Measurements from ENCODE around the gene POLR1F. TPM values are rescaled to one million over a fixed set of nuclear protein-coding genes. Genes with fewer than 3 reads are reported as not detected.

POLR1F gene
- total RNA-seq, 2 donors from 2014 or later = 15.2 to 19.0 TPM

- DNase-seq = no peak
- H3K4me3 Mint-ChIP-seq = peak overlapping the region; percentile 4
Observed at GRCh38 chr7:19705663-19706062, 3.2 kb downstream of the POLR1F start.

GRCh38 chr7:19701471-19701870, 7.4 kb downstream of the POLR1F start:
- H3K27me3 ChIP-seq (ENCODE audit: control insufficient read depth, insufficient read depth, low read length, poor library complexity, severe bottlenecking) = no peaks in the 10 kb centered on the region
- H3K4me3 Mint-ChIP-seq = peak overlapping the region; percentile 19
- WGBS, 2 experiments (ENCODE audit: insufficient coverage in 1 of 2, insufficient read length in 1 of 2) = 45 to 100% methylated on average over 2 to 4 of the region's 4 CpGs

More at GRCh38 chr7:19705663-19706062, 3.2 kb downstream of the POLR1F start:
- Mint-ChIP-seq H3K4me1 (peaks cover 45% of the 10 kb centered on the region), H3K9me3 (no peaks in the 10 kb centered on the region), H3K36me3 (ENCODE audit: low read depth) (peaks cover 6% of the 10 kb centered on the region), H3K27me3 (ENCODE audit: insufficient read depth) (peaks cover 4% of the 10 kb centered on the region), H3K27ac (no peak overlapping the region)
- peaks cover 5% of the 10 kb centered on the region for H3K4me1 ChIP-seq (ENCODE audit: control insufficient read depth, insufficient read depth, low read length)
- WGBS, 2 experiments (ENCODE audit: insufficient coverage in 1 of 2, insufficient read length in 1 of 2) = 59% methylated on average over 2 of the region's 2 CpGs; no CpG with 5 or more reads in 1 of the 2 experiments
- no peaks in the 10 kb centered on the region for H3K9me3 ChIP-seq (ENCODE audit: control insufficient read depth, low read length)
- no peak overlapping the region for H3K4me3 ChIP-seq (ENCODE audit: low read length)
- TF ChIP-seq CTCF (conservative IDR thresholded peaks at IDR 0.05) = peak; percentile 26
- no peak overlapping the region for H3K27ac ChIP-seq (ENCODE audit: low read depth, low read length)
- H3K27me3 ChIP-seq (ENCODE audit: control insufficient read depth, insufficient read depth, low read length, poor library complexity, severe bottlenecking) = peaks cover 8% of the 10 kb centered on the region
- H3K36me3 ChIP-seq (ENCODE audit: control insufficient read depth, insufficient read depth, low read length) = peaks cover 14% of the 10 kb centered on the region
- no peak overlapping the region for H3K9ac ChIP-seq (ENCODE audit: extremely low read depth, low read length, poor library complexity, severe bottlenecking)

GRCh38 chr7:19700936-19701335, 7.9 kb downstream of the POLR1F start:
- Mint-ChIP-seq H3K4me1 (peaks cover 27% of the 10 kb centered on the region), H3K27me3 (ENCODE audit: insufficient read depth) (no peaks in the 10 kb centered on the region), H3K9me3 (no peaks in the 10 kb centered on the region), H3K4me3 (peak overlapping the region; percentile 19), H3K27ac (peak overlapping the region; percentile 26), H3K36me3 (ENCODE audit: low read depth) (peaks cover 24% of the 10 kb centered on the region)
- Histone ChIP-seq H3K27ac (ENCODE audit: low read depth, low read length) (no peak overlapping the region), H3K9ac (ENCODE audit: extremely low read depth, low read length, poor library complexity, severe bottlenecking) (peak overlapping the region; percentile 16), H3K4me1 (ENCODE audit: control insufficient read depth, insufficient read depth, low read length) (peaks cover 8% of the 10 kb centered on the region), H3K4me3 (ENCODE audit: low read length) (peak overlapping the region; percentile 54), H3K27me3 (ENCODE audit: control insufficient read depth, insufficient read depth, low read length, poor library complexity, severe bottlenecking) (no peaks in the 10 kb centered on the region), H3K36me3 (ENCODE audit: control insufficient read depth, insufficient read depth, low read length) (peaks cover 43% of the 10 kb centered on the region), H3K9me3 (ENCODE audit: control insufficient read depth, low read length) (no peaks in the 10 kb centered on the region)
- whole genome bisulfite sequencing, 2 experiments (ENCODE audit: insufficient coverage in 1 of 2, insufficient read length in 1 of 2) = 93 to 100% methylated on average over 1 to 3 of the region's 3 CpGs
- no peak for TF ChIP-seq CTCF (conservative IDR thresholded peaks at IDR 0.05)
- no peak for DNase-seq

More at GRCh38 chr7:19701471-19701870, 7.4 kb downstream of the POLR1F start:
- Mint-ChIP-seq H3K4me1 (peaks cover 31% of the 10 kb centered on the region), H3K27ac (peak overlapping the region; percentile 71), H3K27me3 (ENCODE audit: insufficient read depth) (no peaks in the 10 kb centered on the region), H3K9me3 (no peaks in the 10 kb centered on the region), H3K36me3 (ENCODE audit: low read depth) (peaks cover 24% of the 10 kb centered on the region)
- Histone ChIP-seq H3K9ac (ENCODE audit: extremely low read depth, low read length, poor library complexity, severe bottlenecking) (peak overlapping the region; percentile 16), H3K4me3 (ENCODE audit: low read length) (peak overlapping the region; percentile 54), H3K27ac (ENCODE audit: low read depth, low read length) (no peak overlapping the region), H3K4me1 (ENCODE audit: control insufficient read depth, insufficient read depth, low read length) (peaks cover 8% of the 10 kb centered on the region), H3K9me3 (ENCODE audit: control insufficient read depth, low read length) (no peaks in the 10 kb centered on the region), H3K36me3 (ENCODE audit: control insufficient read depth, insufficient read depth, low read length) (peaks cover 43% of the 10 kb centered on the region)
- TF ChIP-seq CTCF (conservative IDR thresholded peaks at IDR 0.05) = no peak
- no peak for DNase-seq

All from endodermal cell (in vitro differentiated cells).